ENCODE data around the gene OSBPL5.

Gene OSBPL5

GRCh38 chr11:3089236-3090061, 75.7 kb downstream of the OSBPL5 start:
- CTCF ChIA-PET, result interaction anchor here (0.8 to 6.8 kb wide), 10 partner anchors 14 to 139 kb away, joined by 3 to 87 read pairs (median 4); no protein-coding TSS in a partner anchor
- peaks cover 0 to 3% (median 0%) of the 10 kb centered on the region in 5 experiments for H3K27me3 ChIP-seq (replicated peaks in 2 of 5; ENCODE audit: control insufficient read depth in 4 of 5, insufficient read depth in 5 of 5, low read length in 4 of 5)
- H3K27ac ChIP-seq (ENCODE audit: insufficient read depth in 1 of 2, low read depth in 1 of 2, low read length in 2 of 2, poor library complexity in 1 of 2, severe bottlenecking in 2 of 2), result no peak overlapping the region
- no peaks in the 10 kb centered on the region for H3K9me3 ChIP-seq (ENCODE audit: control extremely low read depth in 1 of 5, control insufficient read depth in 4 of 5, insufficient read depth in 2 of 5, low read depth in 1 of 5, low read length in 4 of 5)
- no peak overlapping the region for H3K4me3 ChIP-seq (ENCODE audit: control insufficient read depth in 1 of 7, extremely low read depth in 1 of 7, insufficient read depth in 4 of 7, low read depth in 2 of 7, low read length in 6 of 7)
- peaks cover 0 to 26% (median 9%) of the 10 kb centered on the region in 4 experiments for H3K36me3 ChIP-seq (ENCODE audit: control insufficient read depth in 4 of 4, insufficient read depth in 4 of 4, low read length in 3 of 4)
- 97% methylated on average over 15 of the region's 25 CpGs for WGBS (ENCODE audit: insufficient coverage)
- no peak for DNase-seq
- POLR2A ChIA-PET, result no interaction called here
- peaks cover 0 to 15% (median 6%) of the 10 kb centered on the region in 4 experiments for H3K4me1 ChIP-seq (ENCODE audit: control extremely low read depth in 1 of 4, control insufficient read depth in 4 of 4, insufficient read depth in 4 of 4, low read length in 3 of 4)

GRCh38 chr11:3088806-3089205, 76.3 kb downstream of the OSBPL5 start:
- Histone ChIP-seq H3K9me3 (ENCODE audit: control extremely low read depth in 1 of 5, control insufficient read depth in 4 of 5, insufficient read depth in 2 of 5, low read depth in 1 of 5, low read length in 4 of 5) (no peaks in the 10 kb centered on the region), H3K4me3 (ENCODE audit: control insufficient read depth in 1 of 7, extremely low read depth in 1 of 7, insufficient read depth in 4 of 7, low read depth in 2 of 7, low read length in 6 of 7) (no peak overlapping the region), H3K27ac (ENCODE audit: insufficient read depth in 1 of 2, low read depth in 1 of 2, low read length in 2 of 2, poor library complexity in 1 of 2, severe bottlenecking in 2 of 2) (no peak overlapping the region), H3K4me1 (ENCODE audit: control extremely low read depth in 1 of 4, control insufficient read depth in 4 of 4, insufficient read depth in 4 of 4, low read length in 3 of 4) (peaks cover 0 to 15% (median 6%) of the 10 kb centered on the region in 4 experiments), H3K36me3 (ENCODE audit: control insufficient read depth in 4 of 4, insufficient read depth in 4 of 4, low read length in 3 of 4) (peaks cover 0 to 19% (median 5%) of the 10 kb centered on the region in 4 experiments), H3K27me3 (replicated peaks in 2 of 5; ENCODE audit: control insufficient read depth in 4 of 5, insufficient read depth in 5 of 5, low read length in 4 of 5) (peaks cover 0 to 3% (median 0%) of the 10 kb centered on the region in 5 experiments)
- ChIA-PET CTCF (interaction anchor here (0.6 to 6.8 kb wide), 8 partner anchors 14 to 1469 kb away, joined by 3 to 87 read pairs (median 4); no protein-coding TSS in a partner anchor), POLR2A (no interaction called here)
- DNase-seq, result no peak
- WGBS (ENCODE audit: insufficient coverage), result 97% methylated on average over 14 of the region's 14 CpGs

DNA sequence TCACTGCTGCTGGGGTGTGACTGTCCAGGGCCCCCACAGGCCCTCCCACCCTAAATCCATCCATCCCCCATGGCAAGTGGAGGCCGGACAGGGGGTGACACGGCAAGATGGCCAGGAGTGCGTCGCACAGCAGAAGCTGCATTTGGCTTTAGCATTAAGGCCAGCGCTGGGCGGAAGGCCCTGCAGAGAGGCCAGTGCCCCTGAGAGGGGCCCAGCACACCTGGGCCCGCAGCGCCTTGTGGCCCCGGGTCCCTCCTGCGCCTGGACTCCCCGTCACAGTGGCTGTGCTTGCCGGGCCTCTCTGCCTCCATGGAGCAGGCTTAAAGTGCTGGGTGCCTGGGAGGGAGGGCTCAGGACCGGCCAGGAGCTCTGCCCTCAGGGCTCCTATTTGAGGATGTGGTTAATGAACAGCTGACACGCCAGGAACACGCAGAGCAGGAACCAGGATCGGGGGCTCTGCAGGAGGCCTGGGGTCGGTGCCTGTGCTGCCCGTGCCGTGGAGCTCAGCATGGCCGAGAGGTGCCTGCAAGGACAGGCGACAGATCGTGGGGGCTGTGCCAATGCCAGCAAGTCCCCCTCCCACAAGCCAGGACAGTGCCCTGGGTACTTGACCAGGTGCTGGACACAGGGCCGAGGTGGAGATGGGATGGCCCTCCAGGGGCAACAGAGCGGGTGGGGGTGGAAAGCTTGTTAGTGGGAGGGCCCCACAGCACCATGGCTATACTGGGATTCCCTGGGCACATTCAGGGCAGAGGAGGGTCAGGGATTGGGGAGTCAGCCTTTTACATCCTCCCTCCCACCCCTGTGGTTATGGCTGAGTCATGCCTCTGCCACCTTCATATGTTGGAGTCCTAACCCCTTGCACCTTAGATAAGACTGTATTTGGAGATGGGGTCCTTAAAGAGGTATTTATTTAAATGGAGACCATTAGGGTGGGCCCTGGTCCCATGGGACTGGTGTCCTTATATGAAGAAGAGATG, 77.0 kb downstream of the OSBPL5 start:
- Histone ChIP-seq H3K4me1 (ENCODE audit: control extremely low read depth in 1 of 4, control insufficient read depth in 4 of 4, insufficient read depth in 4 of 4, low read length in 3 of 4) (peaks cover 0 to 15% (median 6%) of the 10 kb centered on the region in 4 experiments), H3K4me3 (ENCODE audit: control insufficient read depth in 1 of 7, extremely low read depth in 1 of 7, insufficient read depth in 4 of 7, low read depth in 2 of 7, low read length in 6 of 7) (no peak overlapping the region), H3K27ac (ENCODE audit: insufficient read depth in 1 of 2, low read depth in 1 of 2, low read length in 2 of 2, poor library complexity in 1 of 2, severe bottlenecking in 2 of 2) (no peak overlapping the region), H3K36me3 (ENCODE audit: control insufficient read depth in 4 of 4, insufficient read depth in 4 of 4, low read length in 3 of 4) (peaks cover 0 to 15% (median 5%) of the 10 kb centered on the region in 4 experiments), H3K27me3 (replicated peaks in 2 of 5; ENCODE audit: control insufficient read depth in 4 of 5, insufficient read depth in 5 of 5, low read length in 4 of 5) (peaks cover 0 to 3% (median 0%) of the 10 kb centered on the region in 5 experiments), H3K9me3 (ENCODE audit: control extremely low read depth in 1 of 5, control insufficient read depth in 4 of 5, insufficient read depth in 2 of 5, low read depth in 1 of 5, low read length in 4 of 5) (no peaks in the 10 kb centered on the region)
- ChIA-PET POLR2A (no interaction called here), CTCF (interaction anchor here (0.6 to 6.8 kb wide), 5 partner anchors 15 to 1468 kb away, joined by 3 to 87 read pairs (median 4); no protein-coding TSS in a partner anchor)
- WGBS (ENCODE audit: insufficient coverage), result 60% methylated on average over 23 of the region's 24 CpGs
- DNase-seq, result peak in 2 of 3 donors; percentile 14 to 27

- Histone ChIP-seq H3K27me3 (replicated peaks in 2 of 5; ENCODE audit: control insufficient read depth in 4 of 5, insufficient read depth in 5 of 5, low read length in 4 of 5) (peaks cover 0 to 3% (median 0%) of the 10 kb centered on the region in 5 experiments), H3K36me3 (ENCODE audit: control insufficient read depth in 4 of 4, insufficient read depth in 4 of 4, low read length in 3 of 4) (peaks cover 0 to 14% (median 5%) of the 10 kb centered on the region in 4 experiments), H3K9me3 (ENCODE audit: control extremely low read depth in 1 of 5, control insufficient read depth in 4 of 5, insufficient read depth in 2 of 5, low read depth in 1 of 5, low read length in 4 of 5) (no peaks in the 10 kb centered on the region), H3K4me3 (ENCODE audit: control insufficient read depth in 1 of 7, extremely low read depth in 1 of 7, insufficient read depth in 4 of 7, low read depth in 2 of 7, low read length in 6 of 7) (no peak overlapping the region), H3K4me1 (ENCODE audit: control extremely low read depth in 1 of 4, control insufficient read depth in 4 of 4, insufficient read depth in 4 of 4, low read length in 3 of 4) (peaks cover 0 to 15% (median 6%) of the 10 kb centered on the region in 4 experiments), H3K27ac (ENCODE audit: insufficient read depth in 1 of 2, low read depth in 1 of 2, low read length in 2 of 2, poor library complexity in 1 of 2, severe bottlenecking in 2 of 2) (no peak overlapping the region)
- ChIA-PET POLR2A (no interaction called here), CTCF (interaction anchor here (6.8 kb wide), 1 partner anchor 50 kb away, joined by 87 read pairs; no protein-coding TSS in a partner anchor)
- no peak for DNase-seq
- WGBS (ENCODE audit: insufficient coverage), result 100% methylated on average over 2 of the region's 11 CpGs
Measured at GRCh38 chr11:3087373-3087772, 77.7 kb downstream of the OSBPL5 start.

GRCh38 chr11:3086671-3087150, 78.4 kb downstream of the OSBPL5 start:
- Histone ChIP-seq H3K27me3 (replicated peaks in 2 of 5; ENCODE audit: control insufficient read depth in 4 of 5, insufficient read depth in 5 of 5, low read length in 4 of 5) (peaks cover 0 to 3% (median 0%) of the 10 kb centered on the region in 5 experiments), H3K27ac (ENCODE audit: insufficient read depth in 1 of 2, low read depth in 1 of 2, low read length in 2 of 2, poor library complexity in 1 of 2, severe bottlenecking in 2 of 2) (no peak overlapping the region), H3K36me3 (ENCODE audit: control insufficient read depth in 4 of 4, insufficient read depth in 4 of 4, low read length in 3 of 4) (peaks cover 0 to 14% (median 5%) of the 10 kb centered on the region in 4 experiments), H3K4me3 (ENCODE audit: control insufficient read depth in 1 of 7, extremely low read depth in 1 of 7, insufficient read depth in 4 of 7, low read depth in 2 of 7, low read length in 6 of 7) (no peak overlapping the region), H3K9me3 (ENCODE audit: control extremely low read depth in 1 of 5, control insufficient read depth in 4 of 5, insufficient read depth in 2 of 5, low read depth in 1 of 5, low read length in 4 of 5) (no peaks in the 10 kb centered on the region), H3K4me1 (ENCODE audit: control extremely low read depth in 1 of 4, control insufficient read depth in 4 of 4, insufficient read depth in 4 of 4, low read length in 3 of 4) (peaks cover 0 to 15% (median 6%) of the 10 kb centered on the region in 4 experiments)
- ChIA-PET POLR2A (no interaction called here), CTCF (no interaction called here)
- no peak for DNase-seq
- 100% methylated on average over 4 of the region's 9 CpGs for WGBS (ENCODE audit: insufficient coverage)

GRCh38 chr11:3086114-3086513, 79.0 kb downstream of the OSBPL5 start:
- no peak for DNase-seq
- Histone ChIP-seq H3K4me1 (ENCODE audit: control extremely low read depth in 1 of 4, control insufficient read depth in 4 of 4, insufficient read depth in 4 of 4, low read length in 3 of 4) (peaks cover 0 to 15% (median 6%) of the 10 kb centered on the region in 4 experiments), H3K9me3 (ENCODE audit: control extremely low read depth in 1 of 5, control insufficient read depth in 4 of 5, insufficient read depth in 2 of 5, low read depth in 1 of 5, low read length in 4 of 5) (no peaks in the 10 kb centered on the region), H3K36me3 (ENCODE audit: control insufficient read depth in 4 of 4, insufficient read depth in 4 of 4, low read length in 3 of 4) (peaks cover 0 to 13% (median 5%) of the 10 kb centered on the region in 4 experiments), H3K27ac (ENCODE audit: insufficient read depth in 1 of 2, low read depth in 1 of 2, low read length in 2 of 2, poor library complexity in 1 of 2, severe bottlenecking in 2 of 2) (no peak overlapping the region), H3K4me3 (ENCODE audit: control insufficient read depth in 1 of 7, extremely low read depth in 1 of 7, insufficient read depth in 4 of 7, low read depth in 2 of 7, low read length in 6 of 7) (no peak overlapping the region), H3K27me3 (replicated peaks in 2 of 5; ENCODE audit: control insufficient read depth in 4 of 5, insufficient read depth in 5 of 5, low read length in 4 of 5) (peaks cover 0 to 3% (median 0%) of the 10 kb centered on the region in 5 experiments)
- CTCF ChIA-PET, result interaction anchor here (0.6 kb wide), 1 partner anchor 39 kb away, joined by 4 read pairs; no protein-coding TSS in a partner anchor
- WGBS (ENCODE audit: insufficient coverage), result 86% methylated on average over 6 of the region's 8 CpGs
- POLR2A ChIA-PET, result no interaction called here

All from common myeloid progenitor, CD34-positive (primary cell).